ENCODE measurements around the gene OR52L1.

- no peak for TF ChIP-seq CTCF (IDR thresholded peaks at IDR 0.05; ENCODE audit: low read depth, low read length)
- no peak for TF ChIP-seq EZH2phosphoT487 (IDR thresholded peaks at IDR 0.05; ENCODE audit: low read depth)
Observed at GRCh38 chr11:5955586-5955985, 31.2 kb downstream of the OR52L1 start.
